Measurements from ENCODE around the gene COPZ2.
"Not testable (repeated sequence)": the region's sequence is repeated elsewhere in the genome, so short reads cannot be mapped to it uniquely, and the experiment has no call there.

DNA sequence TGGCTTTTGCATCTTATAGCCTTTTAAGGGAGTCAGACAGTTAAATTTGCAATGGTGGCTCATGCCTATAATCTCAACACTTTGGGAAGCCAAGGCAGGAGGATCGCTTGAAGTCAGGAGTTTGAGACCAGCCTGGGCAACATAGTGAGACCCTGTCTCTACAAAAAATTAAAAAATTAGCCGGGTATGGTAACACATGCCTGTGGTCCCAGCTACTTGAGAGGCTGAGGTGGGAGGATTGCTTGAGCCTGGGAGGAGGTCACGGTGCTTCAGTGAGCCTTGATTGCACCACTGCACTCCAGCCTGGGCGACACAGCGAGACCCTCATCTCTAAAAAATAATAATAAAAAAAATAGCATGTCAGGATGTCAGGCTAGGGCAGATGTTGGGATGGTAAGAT is 35.9 kb downstream of the COPZ2 start:
- not testable (repeated sequence) for TF ChIP-seq POLR2A (IDR thresholded peaks at IDR 0.05; ENCODE audit: low read depth); EP300 (IDR thresholded peaks at IDR 0.05)
- TF ChIP-seq, protein P1, sequence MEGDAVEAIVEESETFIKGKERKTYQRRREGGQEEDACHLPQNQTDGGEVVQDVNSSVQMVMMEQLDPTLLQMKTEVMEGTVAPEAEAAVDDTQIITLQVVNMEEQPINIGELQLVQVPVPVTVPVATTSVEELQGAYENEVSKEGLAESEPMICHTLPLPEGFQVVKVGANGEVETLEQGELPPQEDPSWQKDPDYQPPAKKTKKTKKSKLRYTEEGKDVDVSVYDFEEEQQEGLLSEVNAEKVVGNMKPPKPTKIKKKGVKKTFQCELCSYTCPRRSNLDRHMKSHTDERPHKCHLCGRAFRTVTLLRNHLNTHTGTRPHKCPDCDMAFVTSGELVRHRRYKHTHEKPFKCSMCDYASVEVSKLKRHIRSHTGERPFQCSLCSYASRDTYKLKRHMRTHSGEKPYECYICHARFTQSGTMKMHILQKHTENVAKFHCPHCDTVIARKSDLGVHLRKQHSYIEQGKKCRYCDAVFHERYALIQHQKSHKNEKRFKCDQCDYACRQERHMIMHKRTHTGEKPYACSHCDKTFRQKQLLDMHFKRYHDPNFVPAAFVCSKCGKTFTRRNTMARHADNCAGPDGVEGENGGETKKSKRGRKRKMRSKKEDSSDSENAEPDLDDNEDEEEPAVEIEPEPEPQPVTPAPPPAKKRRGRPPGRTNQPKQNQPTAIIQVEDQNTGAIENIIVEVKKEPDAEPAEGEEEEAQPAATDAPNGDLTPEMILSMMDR (IDR thresholded peaks at IDR 0.05) = not testable (repeated sequence)
